HCT116 (cell line): ENCODE data around the gene POLG. TPM values are rescaled to one million over a fixed set of nuclear protein-coding genes. Genes with fewer than 3 reads are reported as not detected.

Source experiments
- ATAC-seq: fragments of 200-7000 bp; cut with Tn5 transposase; 2 replicates; pipeline ENCODE4 v1.9.1; 2020; ENCODE audit warnings: mild to moderate bottlenecking, moderate library complexity
- BruUV-seq: library from RNA; stranded (reverse); fragments of 400-500 nt; replicated peaks from 2 replicates; lab custom pipeline; 2021; lab: Mats Ljungman, UMichigan
- CTCF ChIA-PET: fragments of 300-600 bp; sonication (Branson Sonifier 250); formaldehyde crosslinking; loops from one replicate; lab custom pipeline; 2021; ENCODE audit warnings: antibody characterized with exemption; lab: Charles Lee
- POLR2A ChIA-PET: fragments of 300-600, 350-600 bp; sonication (Branson Sonifier 250); formaldehyde crosslinking; loops from one replicate; lab custom pipeline; 2021; ENCODE audit warnings: antibody characterized with exemption; lab: Charles Lee
- RAD21 ChIA-PET, 2 experiments: fragments of 300-600 bp; sonication (Branson Sonifier 250); formaldehyde crosslinking; loops; one replicate each; lab custom pipeline; 2023; ENCODE audit warnings: low total read pairs in 2 of 2; ENCODE audit not compliant: uncharacterized antibody in 2 of 2, unreplicated experiment in 2 of 2, low non-redundant PET in 1 of 2; lab: Charles Lee
- DNase-seq: peaks from one replicate; pipeline ENCODE4 v3.0.0-alpha.2; 2010; ENCODE audit warnings: low read depth, low spot score
- H2AFZ ChIP-seq: fragments of 200-600 bp; shearing (Covaris generic), sonication (generic); 2 replicates; pipeline ENCODE4 v1.6.1; 2017; ENCODE audit warnings: low read depth, mixed run types, mixed read lengths, antibody characterized with exemption, low read length; ENCODE audit not compliant: poor library complexity, severe bottlenecking
- H3K27ac ChIP-seq: 2 replicates; pipeline ENCODE4 v1.5.1; 2012; ENCODE audit warnings: low read depth, low read length
- H3K27me3 ChIP-seq: fragments of 200-600 bp; sonication (generic); 2 replicates; pipeline ENCODE4 v1.6.1; 2016; ENCODE audit warnings: mixed run types, low read length, mixed read lengths; ENCODE audit not compliant: insufficient read depth
- H3K36me3 ChIP-seq, 2 experiments: fragments of 200-500 bp in 1 of 2; fragments of 200-600 bp in 1 of 2; sonication (Bioruptor generic) in 1 of 2; sonication (generic) in 1 of 2; 2 replicates each; pipeline versions ENCODE4 v1.5.1 to v1.6.1; 2014 to 2016; ENCODE audit warnings: low read length in 2 of 2, inconsistent platforms in 1 of 2, mixed read lengths in 1 of 2, mixed run types in 1 of 2; ENCODE audit not compliant: insufficient read depth in 2 of 2, control insufficient read depth in 1 of 2
- H3K4me1 ChIP-seq, 2 experiments: fragments of 200-600 bp in 1 of 2; sonication (generic) in 1 of 2; 2 replicates each; pipeline versions ENCODE4 v1.5.1 to v1.6.1; 2012 to 2017; ENCODE audit warnings: low read length in 2 of 2, inconsistent platforms in 1 of 2, mild to moderate bottlenecking in 1 of 2, mixed read lengths in 1 of 2, mixed run types in 1 of 2, moderate library complexity in 1 of 2; ENCODE audit not compliant: insufficient read depth in 2 of 2, control insufficient read depth in 1 of 2
- H3K4me2 ChIP-seq: fragments of 200-600 bp; sonication (generic); 2 replicates; pipeline ENCODE4 v1.6.1; 2017; ENCODE audit warnings: mixed run types, low read length, mixed read lengths
- H3K4me3 ChIP-seq, 2 experiments: fragments of 200-600 bp in 1 of 2; sonication (generic) in 1 of 2; replicated peaks in 1 of 2; 2 replicates each; pipeline ENCODE4 v1.5.1; 2011 to 2016; ENCODE audit warnings: low read length in 2 of 2, control low read depth in 1 of 2, low read depth in 1 of 2, mild to moderate bottlenecking in 1 of 2, mixed read lengths in 1 of 2, mixed run types in 1 of 2
- H3K79me2 ChIP-seq: fragments of 200-600 bp; sonication (generic); 2 replicates; pipeline ENCODE4 v1.6.1; 2017; ENCODE audit warnings: mild to moderate bottlenecking, mixed run types, low read length, moderate library complexity, mixed read lengths; ENCODE audit not compliant: insufficient read depth
- H3K9ac ChIP-seq: fragments of 200-600 bp; sonication (generic); 2 replicates; pipeline ENCODE4 v1.6.1; 2016; ENCODE audit warnings: low read length, mixed read lengths
- H3K9me2 ChIP-seq: fragments of 200-600 bp; sonication (generic), shearing (Covaris generic); 2 replicates; pipeline ENCODE4 v1.6.1; 2017; ENCODE audit warnings: mixed run types, mild to moderate bottlenecking, moderate library complexity; ENCODE audit not compliant: insufficient read depth
- H3K9me3 ChIP-seq, 2 experiments: fragments of 200-500 bp in 1 of 2; fragments of 200-600 bp in 1 of 2; sonication (Bioruptor generic) in 1 of 2; sonication (generic) in 1 of 2; 2 replicates each; pipeline ENCODE4 v1.6.1; 2014 to 2017; ENCODE audit warnings: low read length in 2 of 2, mixed read lengths in 2 of 2, inconsistent platforms in 1 of 2, low read depth in 1 of 2, mild to moderate bottlenecking in 1 of 2, mixed run types in 1 of 2, moderate library complexity in 1 of 2; ENCODE audit not compliant: control insufficient read depth in 1 of 2, insufficient read depth in 1 of 2
- H4K20me1 ChIP-seq: fragments of 200-600 bp; sonication (generic), shearing (Covaris generic); 2 replicates; pipeline ENCODE4 v1.6.1; 2017; ENCODE audit warnings: mixed run types, mild to moderate bottlenecking, moderate library complexity; ENCODE audit not compliant: insufficient read depth
- EZH2 ChIP-seq: fragments of 200-600 bp; sonication (generic); IDR thresholded peaks from 2 replicates; pipeline ENCODE4 v1.6.1; 2017; ENCODE audit warnings: antibody characterized with exemption, mixed run types
- JUND ChIP-seq: IDR thresholded peaks from 2 replicates; pipeline ENCODE4 v1.6.1; 2012
- POLR2A ChIP-seq: IDR thresholded peaks from 2 replicates; pipeline ENCODE4 v1.7.0; 2011; ENCODE audit warnings: borderline replicate concordance; ENCODE audit not compliant: insufficient read depth, insufficient read length; ENCODE audit errors: extremely low read depth
- POLR2AphosphoS5 ChIP-seq: IDR thresholded peaks from 2 replicates; pipeline ENCODE4 v1.6.1; 2011; ENCODE audit warnings: mild to moderate bottlenecking, low read depth, low read length, moderate library complexity
- RAD21 ChIP-seq: IDR thresholded peaks from 2 replicates; pipeline ENCODE4 v1.6.1; 2012; ENCODE audit warnings: low read depth, mild to moderate bottlenecking
- SIN3A ChIP-seq: IDR thresholded peaks from 2 replicates; pipeline ENCODE4 v1.6.1; 2012; ENCODE audit warnings: low read depth
- SRF ChIP-seq: IDR thresholded peaks from 2 replicates; pipeline ENCODE4 v1.6.1; 2012; ENCODE audit warnings: low read depth
- TCF7L2 ChIP-seq: IDR thresholded peaks from 2 replicates; pipeline ENCODE4 v1.7.0; 2011; ENCODE audit warnings: borderline replicate concordance, inconsistent platforms; ENCODE audit not compliant: insufficient read depth, insufficient read length; ENCODE audit errors: extremely low read depth
- ZFX ChIP-seq: fragments of 450-650 bp; IDR thresholded peaks from 2 replicates; pipeline ENCODE4 v1.6.1; 2017
- intact Hi-C: fragments of 100-400 bp; cut with micrococcal nuclease; formaldehyde crosslinking; loops from 2 replicates; pipeline ENCODE4 v1.10.0; 2022
- total RNA-seq: library from RNA; stranded (reverse); gene quantifications from one replicate; pipeline ENCODE4 v1.2.1, GENCODE V29; 2021; ENCODE audit not compliant: unreplicated experiment

POLG gene
- total RNA-seq, 1 experiment from 2014 or later: 72.7 TPM

- ATAC-seq (no peak), DNase-seq (no peak)
- Histone ChIP-seq H3K9ac (no peak overlapping the region), H2AFZ (no peak overlapping the region), H3K79me2 (no peaks in the 10 kb centered on the region), H3K4me3 (no peak overlapping the region), H3K4me2 (no peak overlapping the region), H3K27me3 (0 out of 2 replicates have a peak, but pooled peaks cover 3% of the 10 kb centered on the region), H3K9me3 (no peaks in the 10 kb centered on the region)
- no TSS peak for BruUV-seq
- POLR2A ChIA-PET: no interaction called here
- no peak for TF ChIP-seq ZFX
- TF ChIP-seq SIN3A: no peak
- no peak for TF ChIP-seq POLR2AphosphoS5
- no peak for TF ChIP-seq POLR2A
- TF ChIP-seq, all 23 proteins: peak for 0
- H3K27ac ChIP-seq: no peak overlapping the region
- RAD21 ChIA-PET: no interaction called here
- intact Hi-C loops: no loop called here
- H4K20me1 ChIP-seq: no peaks in the 10 kb centered on the region
- H3K9me2 ChIP-seq: no peaks in the 10 kb centered on the region
- CTCF ChIA-PET: interaction anchor here (2.1 kb wide), 1 partner anchor 21 kb away, joined by 8 read pairs; no protein-coding TSS in a partner anchor
- H3K36me3 ChIP-seq: no peaks in the 10 kb centered on the region
- peaks cover 3 to 5% of the 10 kb centered on the region in 2 experiments; a peak in 2 of 4 replicates for H3K4me1 ChIP-seq
Measured at GRCh38 chr15:89379818-89380217, 45.2 kb upstream of the POLG start.

- H3K27ac ChIP-seq: no peak overlapping the region
- no TSS peak for BruUV-seq
- H3K9me3 ChIP-seq: no peaks in the 10 kb centered on the region
- 0 out of 2 replicates have a peak, but pooled peaks cover 3% of the 10 kb centered on the region for H3K27me3 ChIP-seq
- ATAC-seq (no peak), DNase-seq (no peak)
- H3K4me2 ChIP-seq: no peak overlapping the region
- TF ChIP-seq SRF (no peak), EZH2 (no peak), JUND (no peak), TCF7L2 (no peak), RAD21 (no peak), POLR2AphosphoS5 (no peak)
- H4K20me1 ChIP-seq: no peaks in the 10 kb centered on the region
- no peaks in the 10 kb centered on the region for H3K9me2 ChIP-seq
- no peak overlapping the region for H2AFZ ChIP-seq
- H3K36me3 ChIP-seq: no peaks in the 10 kb centered on the region
- no peak overlapping the region for H3K4me3 ChIP-seq
- CTCF ChIA-PET: interaction anchor here (2.1 kb wide), 1 partner anchor 21 kb away, joined by 8 read pairs; no protein-coding TSS in a partner anchor
- intact Hi-C loops: no loop called here
- H3K9ac ChIP-seq: no peak overlapping the region
- H3K79me2 ChIP-seq: no peaks in the 10 kb centered on the region
- H3K4me1 ChIP-seq: peaks cover 3 to 5% of the 10 kb centered on the region in 2 experiments; a peak in 2 of 4 replicates
- POLR2A ChIA-PET: no interaction called here
- RAD21 ChIA-PET: no interaction called here
Measured at GRCh38 chr15:89379251-89379695, 44.6 kb upstream of the POLG start.
